GM12878 (cell line): Measurements from ENCODE around the gene NUP50. TPM values are rescaled to one million over a fixed set of nuclear protein-coding genes. Genes with fewer than 3 reads are reported as not detected.
A peak's percentile ranks its signal among the peaks of the same experiment; 100 is the strongest.

ENCODE experiments used
- ATAC-seq: fragments of 200-7000 bp; cut with Tn5 transposase; 3 replicates; pipeline ENCODE4 v1.9.1; 2020; ENCODE audit warnings: mild to moderate bottlenecking, moderate library complexity
- BruUV-seq: library from RNA; stranded (reverse); fragments of 400-500 nt; replicated peaks from 2 replicates; lab custom pipeline; 2021; lab: Mats Ljungman, UMichigan
- CTCF ChIA-PET: fragments of 300-600 bp; sonication (Branson Sonifier 250); formaldehyde crosslinking; extraction: SDS; loops from one replicate; lab custom pipeline; 2021; ENCODE audit warnings: inconsistent platforms; lab: Yijun Ruan, JAX
- POLR2A ChIA-PET: fragments of 350-600 bp; formaldehyde crosslinking; extraction: SDS; loops from one replicate; lab custom pipeline; 2021; ENCODE audit warnings: inconsistent platforms; lab: Charles Lee
- RAD21 ChIA-PET: fragments of 300-600 bp; sonication (Branson Sonifier 250); formaldehyde crosslinking; loops from one replicate; lab custom pipeline; 2023; ENCODE audit warnings: antibody characterized with exemption; ENCODE audit not compliant: unreplicated experiment; lab: Charles Lee
- SMC1A ChIA-PET: fragments of 300-600 bp; sonication (Branson Sonifier 250); formaldehyde crosslinking; loops from one replicate; lab custom pipeline; 2023; ENCODE audit not compliant: unreplicated experiment, uncharacterized antibody; lab: Charles Lee
- DNase-seq: peaks from one replicate; pipeline ENCODE4 v3.0.0-alpha.2; 2011; ENCODE audit warnings: low read depth, low spot score
- FAIRE-seq: peaks from 3 replicates; lab custom pipeline; 2011; peaks lifted over from hg19 to GRCh38; lab: Jason Lieb, UNC
- H2AFZ ChIP-seq: 2 replicates; pipeline ENCODE4 v1.6.0; 2011; ENCODE audit warnings: low read depth, low read length, control low read depth; ENCODE audit not compliant: control insufficient read depth
- H3K27ac ChIP-seq: 2 replicates; pipeline ENCODE4 v1.5.1; 2011; ENCODE audit warnings: control low read depth; ENCODE audit not compliant: control insufficient read depth, insufficient read depth
- H3K27me3 ChIP-seq, 2 experiments: replicated peaks in 1 of 2; 2 replicates each; pipeline versions ENCODE4 v1.6.0 to v1.6.1; 2011; ENCODE audit warnings: low read length in 1 of 2; ENCODE audit not compliant: control insufficient read depth in 2 of 2, insufficient read depth in 2 of 2
- H3K36me3 ChIP-seq, 2 experiments: 2 replicates each; pipeline ENCODE4 v1.5.1; 2011; ENCODE audit warnings: low read length in 1 of 2; ENCODE audit not compliant: control insufficient read depth in 2 of 2, insufficient read depth in 2 of 2
- H3K4me1 ChIP-seq: 2 replicates; pipeline ENCODE4 v1.6.1; 2011; ENCODE audit warnings: mild to moderate bottlenecking, low read length, moderate library complexity, mixed read lengths; ENCODE audit not compliant: control insufficient read depth, insufficient read depth
- H3K4me2 ChIP-seq: 2 replicates; pipeline ENCODE4 v1.6.0; 2011; ENCODE audit warnings: control low read depth; ENCODE audit not compliant: control insufficient read depth, insufficient read depth
- H3K4me3 ChIP-seq: fragments of 200-600 bp; sonication (generic); 2 replicates; pipeline ENCODE4 v1.5.1; 2016
- H3K79me2 ChIP-seq: 2 replicates; pipeline ENCODE4 v1.6.0; 2011; ENCODE audit warnings: low read length; ENCODE audit not compliant: control insufficient read depth, insufficient read depth
- H3K9ac ChIP-seq: 2 replicates; pipeline ENCODE4 v1.8.0; 2011; ENCODE audit warnings: low read length, control low read depth, mixed read lengths; ENCODE audit not compliant: control insufficient read depth, insufficient read depth
- H3K9me3 ChIP-seq: replicated peaks from 3 replicates; pipeline ENCODE4 v1.5.1; 2011; ENCODE audit warnings: mild to moderate bottlenecking, low read length; ENCODE audit not compliant: control insufficient read depth, insufficient read depth
- H4K20me1 ChIP-seq: 2 replicates; pipeline ENCODE4 v1.6.0; 2011; ENCODE audit not compliant: control insufficient read depth, insufficient read depth
- FOS ChIP-seq: IDR thresholded peaks from 3 replicates; pipeline ENCODE4 v1.6.1; 2011; ENCODE audit warnings: borderline replicate concordance; ENCODE audit not compliant: insufficient read length; ENCODE audit errors: extremely low read depth
- HDAC6 ChIP-seq: fragments of 200-600 bp; sonication (generic); IDR thresholded peaks from one replicate; pipeline ENCODE4 v1.8.0; 2017; ENCODE audit warnings: antibody characterized with exemption; ENCODE audit not compliant: unreplicated experiment
- NR2C1 ChIP-seq: fragments of 450-650 bp; IDR thresholded peaks from 2 replicates; pipeline ENCODE4 v1.6.1; 2017; ENCODE audit warnings: antibody characterized with exemption, mild to moderate bottlenecking, moderate library complexity
- POLR2A ChIP-seq: IDR thresholded peaks from 2 replicates; pipeline ENCODE4 v1.6.1; 2011; ENCODE audit warnings: low read depth, mild to moderate bottlenecking, low read length
- ZNF274 ChIP-seq: IDR thresholded peaks from one replicate; pipeline ENCODE4 v1.8.0; 2011; ENCODE audit not compliant: insufficient read length, insufficient read depth
- WGBS: methylation state at CpG from one replicate; pipeline ENCODE4 v1.1.6; 2016; ENCODE audit warnings: low lambda C conversion rate; ENCODE audit not compliant: insufficient replicate concordance, insufficient coverage; ENCODE audit errors: missing lambda C conversion rate; 5-methylcytosine and 5-hydroxymethylcytosine counted together
- in situ Hi-C: fragments of 300-500 bp; cut with MboI; formaldehyde crosslinking; loops from 9 replicates; pipeline ENCODE4 v1.14.3; 2018; ENCODE audit warnings: mixed read lengths
- intact Hi-C: fragments of 100-400 bp; cut with micrococcal nuclease; formaldehyde crosslinking; loops from one replicate; pipeline ENCODE4 v1.14.2; 2022; ENCODE audit not compliant: unreplicated experiment
- polyA plus RNA-seq, 11 experiments: library from polyadenylated mRNA; depleted of rRNA in 4 of 11; unstranded in 6 of 11; stranded (reverse) in 5 of 11; fragments of >200 nt; fragmentation: Nextera tagmentation in 4 of 11; fragmentation: Illumina TruSeq in 1 of 11; extraction: Ambion mirVana in 4 of 11; extraction: Trizol in 1 of 11; gene quantifications; 1 replicate in 1 of 11; 2 replicates in 10 of 11; pipeline versions ENCODE4 v1.2.1 to v1.2.3, GENCODE V29; 2011 to 2016; ENCODE audit warnings: inconsistent platforms in 2 of 11, missing spikeins in 2 of 11, low read depth in 1 of 11
- total RNA-seq, 4 experiments: library from RNA; depleted of rRNA in 3 of 4; stranded (reverse); fragments of >200 nt in 3 of 4; fragmentation: Illumina TruSeq in 1 of 4; extraction: Trizol in 1 of 4; gene quantifications; 2 replicates each; pipeline versions ENCODE4 v1.2.1 to v1.2.3, GENCODE V29; 2013 to 2021

The NUP50 gene
- total and polyA plus RNA-seq, 10 of the 15 experiments (the other 5 are each of a cell fraction or from before 2014, with no cell fraction given): 36.8 to 125 (median 78.8) TPM

GRCh38 chr22:45225732-45226502 lies 62.2 kb downstream of the NUP50 start:
- ChIA-PET POLR2A (no interaction called here), CTCF (no interaction called here), SMC1A (no interaction called here), RAD21 (no interaction called here)
- TF ChIP-seq ZNF274 (no peak), NR2C1 (no peak)
- Histone ChIP-seq H3K9me3 (no peaks in the 10 kb centered on the region), H3K27me3 (no peaks in the 10 kb centered on the region), H3K27ac (no peak overlapping the region), H3K4me2 (no peak overlapping the region), H2AFZ (no peak overlapping the region), H3K36me3 (peaks cover 0 to 1% of the 10 kb centered on the region in 2 experiments; a peak in 1 of 4 replicates), H3K79me2 (peaks cover 36% of the 10 kb centered on the region), H3K9ac (no peak overlapping the region), H3K4me3 (no peak overlapping the region), H4K20me1 (no peaks in the 10 kb centered on the region), H3K4me1 (peaks cover 15% of the 10 kb centered on the region)
- intact Hi-C loops (no loop called here), in situ Hi-C loops (no loop called here)
- 96% methylated on average over 26 of the region's 26 CpGs for WGBS
- ATAC-seq: no peak
- DNase-seq: no peak
- no peak for FAIRE-seq
- BruUV-seq: no TSS peak

- ChIA-PET POLR2A (no interaction called here), RAD21 (no interaction called here)
Observed at GRCh38 chr22:45226503-45227186, 62.9 kb downstream of the NUP50 start.

More at GRCh38 chr22:45226503-45227186, 62.9 kb downstream of the NUP50 start:
- no TSS peak for BruUV-seq
- peaks cover 0 to 1% of the 10 kb centered on the region in 2 experiments; a peak in 1 of 4 replicates for H3K36me3 ChIP-seq
- H3K27me3 ChIP-seq: no peaks in the 10 kb centered on the region
- whole genome bisulfite sequencing: 70% methylated on average over 17 of the region's 17 CpGs
- H3K9me3 ChIP-seq: no peaks in the 10 kb centered on the region
- FAIRE-seq (no peak), ATAC-seq (no peak), DNase-seq (no peak)
- ChIA-PET SMC1A (no interaction called here), CTCF (no interaction called here)
- in situ Hi-C loops (no loop called here), intact Hi-C loops (no loop called here)
- no peak overlapping the region for H3K4me3 ChIP-seq
- H3K4me2 ChIP-seq: no peak overlapping the region
- TF ChIP-seq FOS (no peak), POLR2A (peak; percentile 45; the same call in 1 of the 2 replicates), HDAC6 (no peak)
- H3K79me2 ChIP-seq: peaks cover 35% of the 10 kb centered on the region
- no peak overlapping the region for H3K9ac ChIP-seq
- no peak overlapping the region for H2AFZ ChIP-seq
- no peak overlapping the region for H3K27ac ChIP-seq
- no peaks in the 10 kb centered on the region for H4K20me1 ChIP-seq
- H3K4me1 ChIP-seq: peaks cover 15% of the 10 kb centered on the region
